Frontal cortex (tissue), 4 donors: ENCODE measurements around the gene TSPAN10. TPM values are rescaled to one million over a fixed set of nuclear protein-coding genes. Genes with fewer than 3 reads are reported as not detected.

Source experiments
- DNase-seq, 2 donors: peaks; one replicate each; pipeline ENCODE4 v3.0.0; 2012; ENCODE audit warnings: low spot score in 2 of 2
- FAIRE-seq: peaks from 2 replicates; lab custom pipeline; 2012; peaks lifted over from hg19 to GRCh38; lab: Jason Lieb, UNC
- total RNA-seq: library from RNA; depleted of rRNA; stranded (reverse); fragments of >200 nt; gene quantifications from one replicate; pipeline ENCODE4 v1.2.3, GENCODE V29; 2014
- donor health status: control.
- donor health status: control.
- donor health status: control.

Gene TSPAN10
- total RNA-seq, 1 donor from 2014 or later = not detected

- DNase-seq (no peak), FAIRE-seq (no peak)
These were observed 6.7 kb upstream of the TSPAN10 start for GRCh38 chr17:81630274-81630673.

GRCh38 chr17:81631482-81631881 is 5.5 kb upstream of the TSPAN10 start:
- DNase-seq = no peak
- FAIRE-seq = no peak

GRCh38 chr17:81635431-81635830 is 1.6 kb upstream of the TSPAN10 start:
- DNase-seq = no peak
- FAIRE-seq = no peak

GRCh38 chr17:81635973-81636504 is 957 bp upstream of the TSPAN10 start:
- DNase-seq (no peak), FAIRE-seq (no peak)

- DNase-seq (no peak), FAIRE-seq (no peak)
These were observed 1.7 kb downstream of the TSPAN10 start for GRCh38 chr17:81638683-81639082.

- no peak for FAIRE-seq
- no peak for DNase-seq
These were observed 3.0 kb downstream of the TSPAN10 start for GRCh38 chr17:81640011-81640410.

GRCh38 chr17:81641825-81642489 is 5.0 kb downstream of the TSPAN10 start:
- no peak for FAIRE-seq

GRCh38 chr17:81644496-81644895 is 7.5 kb downstream of the TSPAN10 start:
- FAIRE-seq = no peak
- DNase-seq = no peak

More at GRCh38 chr17:81641825-81642489, 5.0 kb downstream of the TSPAN10 start:
- DNase-seq = peak in 1 of 2 donors; percentile 11

- FAIRE-seq (no peak), DNase-seq (peak in 1 of 2 donors; percentile 8)
These were observed 8.3 kb downstream of the TSPAN10 start for GRCh38 chr17:81644976-81645952.

- no peak for FAIRE-seq
- DNase-seq = peak in 1 of 2 donors; percentile 39
These were observed 10.0 kb downstream of the TSPAN10 start for GRCh38 chr17:81646869-81647600.

- FAIRE-seq (no peak), DNase-seq (no peak)
These were observed 10.6 kb downstream of the TSPAN10 start for GRCh38 chr17:81647640-81648012.

- DNase-seq = no peak
These were observed 11.2 kb downstream of the TSPAN10 start for GRCh38 chr17:81648013-81648706.

GRCh38 chr17:81648707-81649085 is 11.7 kb downstream of the TSPAN10 start:
- DNase-seq (no peak), FAIRE-seq (no peak)

More at GRCh38 chr17:81648013-81648706, 11.2 kb downstream of the TSPAN10 start:
- FAIRE-seq = no peak

- DNase-seq (no peak), FAIRE-seq (no peak)
These were observed 14.0 kb downstream of the TSPAN10 start for GRCh38 chr17:81650951-81651350.

GRCh38 chr17:81651692-81652091 is 14.7 kb downstream of the TSPAN10 start:
- DNase-seq = no peak
- no peak for FAIRE-seq

- DNase-seq (no peak), FAIRE-seq (no peak)
These were observed 16.1 kb downstream of the TSPAN10 start for GRCh38 chr17:81652906-81653771.

GRCh38 chr17:81655378-81656117 is 18.6 kb downstream of the TSPAN10 start:
- DNase-seq (no peak), FAIRE-seq (no peak)
